Stimulated activated CD8-positive, alpha-beta memory T cell treated with anti-CD3 and anti-CD28 coated beads, Interleukin-15, amount 100 ng/mL, for 4 hours (primary cell): Measurements from ENCODE around the gene FOXP4.

ENCODE experiments used
- DNase-seq, 2 donors: peaks; one replicate each; pipeline ENCODE4 v3.0.0-alpha.2; 2020; ENCODE audit warnings: low read depth in 2 of 2

FOXP4 gene

GRCh38 chr6:41582540-41582939 is 36.4 kb downstream of the FOXP4 start:
- DNase-seq: no peak

GRCh38 chr6:41583565-41583964 is 37.4 kb downstream of the FOXP4 start:
- no peak for DNase-seq

GRCh38 chr6:41584205-41584604 is 38.0 kb downstream of the FOXP4 start:
- no peak for DNase-seq

GRCh38 chr6:41584668-41585205 is 38.6 kb downstream of the FOXP4 start:
- no peak for DNase-seq

GRCh38 chr6:41585605-41586004 is 39.4 kb downstream of the FOXP4 start:
- no peak for DNase-seq

DNA sequence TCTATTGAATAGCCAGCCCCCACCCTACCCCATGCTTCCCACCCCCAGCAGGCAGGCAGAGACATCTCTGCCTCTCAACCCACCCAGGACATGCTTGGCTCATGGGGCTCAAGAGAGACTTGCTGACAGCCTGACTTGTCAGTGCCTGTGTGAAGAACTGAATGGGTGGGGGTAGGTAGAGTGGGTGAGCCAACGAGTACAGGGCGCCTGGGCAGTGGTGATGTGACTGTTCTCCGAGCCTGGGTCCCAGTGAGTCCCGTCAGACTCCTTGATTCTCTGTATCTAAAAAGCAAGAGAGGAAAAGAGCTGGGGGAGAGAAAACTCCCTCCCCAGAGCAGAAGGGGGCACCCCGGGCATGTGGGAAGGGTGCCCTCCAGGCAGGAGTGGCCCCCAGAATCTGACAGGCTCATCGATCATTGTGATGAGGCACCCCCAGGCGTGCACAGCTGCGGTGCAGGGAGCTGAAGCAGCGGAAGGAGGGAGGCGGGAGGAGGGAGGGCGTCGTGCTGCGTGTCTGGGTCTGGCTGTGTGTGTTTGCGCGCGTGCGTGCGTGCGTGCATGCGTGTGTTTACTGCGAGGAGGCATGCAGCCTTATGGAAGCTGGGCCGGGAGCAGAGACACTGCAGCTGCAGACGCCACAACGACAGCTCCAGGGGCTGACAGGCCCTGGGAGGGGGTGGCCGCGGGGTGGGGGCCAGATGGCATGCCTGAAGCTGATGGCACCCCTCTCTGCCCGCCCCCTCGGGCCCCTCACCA is 40.2 kb downstream of the FOXP4 start:
- DNase-seq: no peak

DNA sequence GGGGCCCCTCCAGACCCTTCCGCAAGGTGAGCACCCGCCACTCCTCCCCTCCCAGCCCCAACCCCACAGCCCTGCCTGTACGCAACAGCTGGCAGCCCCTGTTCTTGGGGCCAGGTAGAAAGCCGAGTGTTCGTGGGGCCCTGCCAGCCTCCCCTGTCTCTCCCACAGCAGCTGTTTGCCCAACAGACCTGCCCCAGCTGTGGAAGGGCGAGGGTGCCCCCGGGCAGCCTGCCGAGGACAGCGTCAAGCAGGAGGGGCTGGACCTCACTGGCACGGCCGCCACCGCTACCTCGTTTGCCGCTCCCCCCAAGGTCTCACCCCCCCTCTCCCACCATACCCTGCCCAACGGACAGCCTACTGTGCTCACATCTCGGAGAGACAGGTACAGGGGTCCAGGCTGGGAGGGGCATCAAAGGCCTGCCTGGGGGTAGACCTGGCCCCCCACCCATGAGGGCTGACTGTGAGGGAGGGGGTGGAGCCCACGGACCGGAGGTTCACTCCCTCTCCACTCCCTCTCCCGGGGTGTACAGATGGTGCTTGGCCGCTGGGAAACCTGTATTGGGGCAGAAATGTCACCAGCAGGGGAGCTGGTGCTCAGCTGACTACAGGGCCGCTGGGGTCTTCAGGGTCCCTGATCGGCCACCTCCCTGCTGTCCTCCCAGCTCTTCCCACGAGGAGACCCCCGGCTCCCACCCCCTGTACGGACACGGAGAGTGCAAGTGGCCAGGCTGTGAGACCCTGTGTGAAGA is 41.1 kb downstream of the FOXP4 start:
- no peak for DNase-seq

DNA sequence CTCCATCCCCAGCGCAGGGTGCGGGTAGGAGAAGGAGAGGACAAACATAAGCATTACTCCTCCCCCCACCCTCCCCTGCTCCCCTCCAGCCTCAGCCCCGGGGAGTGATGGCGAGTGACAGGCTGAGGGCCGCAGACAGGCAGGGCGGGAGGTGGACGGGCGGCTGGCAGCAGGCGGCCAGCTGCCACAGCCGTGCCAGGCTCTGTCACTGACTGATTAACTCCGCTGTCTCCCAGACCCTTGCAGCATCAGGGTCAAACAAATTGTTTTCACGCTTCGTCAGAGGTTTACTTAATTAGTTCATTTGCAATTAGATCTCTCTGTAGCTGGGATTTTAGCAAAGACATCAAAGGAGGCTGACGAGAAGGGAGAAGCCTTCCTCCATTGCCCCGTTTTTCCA is 41.9 kb downstream of the FOXP4 start:
- DNase-seq: no peak

DNA sequence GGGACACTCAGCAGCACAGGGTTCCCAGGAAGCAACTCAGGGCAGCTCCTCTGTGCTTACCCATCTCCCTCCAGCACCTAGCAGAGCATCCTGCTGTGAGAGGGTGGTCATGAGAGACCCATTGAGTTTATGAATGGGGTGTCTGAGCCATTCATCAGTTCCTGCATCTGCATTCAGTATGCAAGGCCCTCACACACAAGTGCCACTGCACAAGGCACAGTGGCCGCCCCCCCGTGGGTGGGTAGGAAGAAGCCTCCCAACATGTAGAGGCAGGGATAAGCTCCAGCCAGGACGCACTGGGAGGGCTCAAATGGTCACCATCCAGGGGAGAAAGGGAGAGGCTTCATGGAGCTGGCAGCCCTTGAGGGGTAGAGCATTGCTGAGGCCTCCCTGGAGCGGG is 43.0 kb downstream of the FOXP4 start:
- DNase-seq: no peak

GRCh38 chr6:41589636-41590622 is 43.7 kb downstream of the FOXP4 start:
- DNase-seq: no peak

- no peak for DNase-seq
Observed at GRCh38 chr6:41591122-41591521, 44.9 kb downstream of the FOXP4 start.

- DNase-seq: peak; percentile 39 to 63
Observed at GRCh38 chr6:41591859-41592502, 45.8 kb downstream of the FOXP4 start.

DNA sequence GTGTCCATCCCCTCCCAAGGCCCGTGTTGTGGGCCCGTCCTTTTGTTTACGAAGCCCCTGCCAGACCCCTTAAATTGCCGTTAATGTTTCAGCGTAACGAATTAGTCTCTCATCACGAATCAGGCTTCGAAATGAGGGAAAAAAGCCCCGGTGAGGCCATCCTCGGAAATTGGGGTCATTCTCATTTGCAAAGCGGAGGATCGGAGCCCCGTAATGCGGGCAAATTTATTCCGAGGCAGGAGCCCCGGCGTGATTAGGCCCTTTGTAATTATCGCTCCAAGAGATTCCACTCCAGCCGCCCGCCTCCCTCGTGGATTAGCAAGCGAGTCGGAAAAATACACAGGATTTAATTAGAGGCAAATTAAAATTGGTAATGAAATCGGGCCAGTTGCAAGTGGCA is 47.2 kb downstream of the FOXP4 start:
- no peak for DNase-seq

DNA sequence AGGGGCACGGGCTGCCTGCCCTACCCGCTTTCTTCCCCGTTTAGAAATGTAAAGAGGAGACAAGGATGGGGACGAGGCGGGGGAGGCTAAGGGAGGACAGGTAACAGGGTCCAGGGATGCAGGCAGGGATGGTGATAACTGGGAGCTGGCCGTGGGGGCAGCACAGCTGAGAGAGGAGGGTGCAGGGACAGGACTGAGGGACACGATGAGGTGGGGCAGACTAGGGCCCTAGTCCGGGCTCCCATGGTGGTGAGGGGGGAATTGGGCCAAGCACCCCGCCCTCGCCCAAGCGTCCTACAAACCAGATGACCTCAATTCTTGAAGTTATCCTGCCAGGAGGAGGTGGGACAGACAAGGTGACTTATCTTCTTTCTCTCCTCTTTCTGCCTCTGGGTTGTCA is 47.7 kb downstream of the FOXP4 start:
- DNase-seq: no peak

GRCh38 chr6:41594326-41594725 is 48.1 kb downstream of the FOXP4 start:
- DNase-seq: no peak

GRCh38 chr6:41594766-41595165 is 48.6 kb downstream of the FOXP4 start:
- no peak for DNase-seq

- DNase-seq: no peak
Observed at GRCh38 chr6:41595166-41595565, 49.0 kb downstream of the FOXP4 start.

DNA sequence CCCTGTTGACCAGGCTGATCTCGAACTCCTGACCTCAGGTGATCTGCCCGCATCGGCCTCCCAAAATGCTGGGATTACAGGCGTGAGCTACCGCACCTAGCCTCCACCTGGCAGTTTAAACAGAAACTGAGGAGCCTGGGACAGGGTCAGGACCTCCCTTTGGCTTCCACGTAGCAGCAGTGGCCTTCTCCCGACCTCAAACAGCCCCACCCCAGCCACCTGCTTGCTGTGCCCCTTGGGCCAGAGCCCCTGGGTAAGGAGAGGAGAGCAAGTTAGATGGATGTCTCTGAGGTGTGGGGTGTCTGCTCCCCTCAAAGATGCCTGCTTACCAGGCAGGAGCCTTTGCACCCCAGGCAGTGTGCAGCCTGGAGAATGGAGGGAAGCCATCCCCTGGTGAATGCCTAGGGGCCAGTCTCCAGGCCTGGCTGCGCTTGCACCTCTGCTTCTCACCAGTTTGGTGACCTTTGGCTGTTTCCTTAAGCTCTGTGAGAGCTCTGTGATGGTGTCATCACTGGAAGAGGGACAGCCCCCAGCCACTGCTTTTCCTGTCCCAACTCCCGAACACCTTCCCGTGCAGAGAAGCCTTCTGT is 50.0 kb downstream of the FOXP4 start:
- DNase-seq: no peak

GRCh38 chr6:41596807-41597206 is 50.6 kb downstream of the FOXP4 start:
- DNase-seq: no peak

DNA sequence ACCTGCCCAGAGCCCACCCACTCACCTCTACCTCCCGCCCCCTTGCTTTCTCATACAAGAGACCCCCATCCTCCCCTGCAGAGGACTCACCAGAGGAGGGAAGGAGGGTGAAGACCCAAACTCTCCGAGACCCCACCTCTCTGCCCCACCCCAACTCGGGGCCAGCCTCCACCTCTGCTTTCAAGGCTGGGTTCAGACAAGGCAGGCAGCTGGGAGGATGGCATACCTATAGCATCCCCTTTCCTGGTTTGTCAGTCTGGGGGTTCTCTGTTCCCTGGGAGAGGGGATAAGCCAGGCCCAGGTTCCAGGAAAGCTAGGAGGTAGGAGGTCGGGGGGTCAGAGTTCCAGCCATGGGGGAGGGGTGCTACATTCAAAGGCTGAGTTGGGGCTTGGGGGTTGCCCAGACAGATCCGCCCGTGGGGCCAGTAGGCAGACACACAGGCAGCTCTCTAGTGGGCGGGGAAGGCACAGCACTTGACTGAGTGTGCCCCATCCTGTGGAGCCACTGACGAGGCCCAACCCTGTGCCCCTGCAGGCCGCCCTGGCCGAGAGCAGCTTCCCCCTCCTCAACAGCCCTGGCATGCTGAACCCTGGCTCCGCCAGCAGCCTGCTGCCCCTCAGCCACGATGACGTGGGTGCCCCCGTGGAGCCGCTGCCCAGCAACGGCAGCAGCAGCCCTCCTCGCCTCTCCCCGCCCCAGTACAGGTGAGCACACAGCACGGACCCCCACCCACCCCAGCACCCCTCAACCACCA is 51.2 kb downstream of the FOXP4 start:
- no peak for DNase-seq
